ENCODE measurements around the gene SREBF2. TPM values are rescaled to one million over a fixed set of nuclear protein-coding genes. Genes with fewer than 3 reads are reported as not detected.
A peak's percentile ranks its signal among the peaks of the same experiment; 100 is the strongest.

The SREBF2 gene
- total and polyA plus RNA-seq, 2 of the 13 experiments (the other 11 are each of a cell fraction or from before 2014, with no cell fraction given) = 53.8 to 72.6 TPM

DNA sequence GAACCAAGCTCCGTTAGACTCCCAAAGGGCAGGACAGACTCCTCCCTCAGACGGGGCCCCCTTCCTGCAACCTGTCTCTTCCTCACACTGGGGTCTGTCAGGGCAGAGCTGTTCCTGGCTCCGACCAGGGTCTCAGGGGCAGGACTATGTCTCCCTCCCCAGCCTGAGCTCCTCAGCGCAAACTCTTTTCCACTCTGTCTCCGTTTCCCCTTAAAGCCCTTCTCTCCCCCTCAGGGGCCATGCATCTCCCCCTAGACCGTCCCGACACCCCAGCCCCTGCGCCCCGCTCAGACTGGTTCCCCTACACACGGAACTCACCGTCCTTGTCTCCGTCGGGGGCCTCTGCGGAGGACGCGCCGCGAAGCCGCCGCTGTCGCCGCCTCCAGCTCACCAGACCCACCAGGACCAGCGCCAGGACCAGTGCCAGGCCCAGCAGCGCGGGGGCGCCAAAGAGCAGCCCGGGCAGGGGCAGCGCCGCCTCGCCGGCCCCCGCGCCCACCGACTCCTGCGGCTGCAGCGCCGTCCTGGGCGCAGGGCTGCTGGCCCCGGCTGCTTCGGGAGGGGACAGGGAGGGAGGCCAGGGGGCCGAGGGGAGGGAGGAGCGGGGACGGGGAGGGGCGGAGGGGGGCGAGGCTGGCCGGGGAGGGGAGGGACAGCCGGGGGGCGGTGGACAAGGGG is 93.0 kb downstream of the SREBF2 start (continued):
- TF ChIP-seq, protein P1, sequence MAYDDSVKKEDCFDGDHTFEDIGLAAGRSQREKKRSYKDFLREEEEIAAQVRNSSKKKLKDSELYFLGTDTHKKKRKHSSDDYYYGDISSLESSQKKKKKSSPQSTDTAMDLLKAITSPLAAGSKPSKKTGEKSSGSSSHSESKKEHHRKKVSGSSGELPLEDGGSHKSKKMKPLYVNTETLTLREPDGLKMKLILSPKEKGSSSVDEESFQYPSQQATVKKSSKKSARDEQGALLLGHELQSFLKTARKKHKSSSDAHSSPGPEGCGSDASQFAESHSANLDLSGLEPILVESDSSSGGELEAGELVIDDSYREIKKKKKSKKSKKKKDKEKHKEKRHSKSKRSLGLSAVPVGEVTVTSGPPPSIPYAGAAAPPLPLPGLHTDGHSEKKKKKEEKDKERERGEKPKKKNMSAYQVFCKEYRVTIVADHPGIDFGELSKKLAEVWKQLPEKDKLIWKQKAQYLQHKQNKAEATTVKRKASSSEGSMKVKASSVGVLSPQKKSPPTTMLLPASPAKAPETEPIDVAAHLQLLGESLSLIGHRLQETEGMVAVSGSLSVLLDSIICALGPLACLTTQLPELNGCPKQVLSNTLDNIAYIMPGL (CRISPR knock-in tag; IDR thresholded peaks at IDR 0.05; ENCODE audit: borderline replicate concordance in 1 of 2, low read depth in 1 of 2) = peak in 1 of 2 experiments; percentile 45; a peak in 2 of 4 replicates
- TF ChIP-seq SALL2 (CRISPR knock-in tag; IDR thresholded peaks at IDR 0.05) (peak; percentile 47; the same call in 1 of the 2 replicates), ZNF230 (CRISPR knock-in tag; IDR thresholded peaks at IDR 0.05) (no peak), EZH2 (conservative IDR thresholded peaks at IDR 0.05; ENCODE audit: low read depth, low read length) (no peak), TGIF2 (CRISPR knock-in tag; IDR thresholded peaks at IDR 0.05) (no peak), ZNF362 (CRISPR knock-in tag; IDR thresholded peaks at IDR 0.05; ENCODE audit: borderline replicate concordance) (no peak), STAT6 (CRISPR knock-in tag; IDR thresholded peaks at IDR 0.05; ENCODE audit: borderline replicate concordance) (no peak), ZNF33B (CRISPR knock-in tag; IDR thresholded peaks at IDR 0.05) (0 out of 2 replicates have a peak, but pooled peaks have one; percentile 65), KDM2A (CRISPR knock-in tag; IDR thresholded peaks at IDR 0.05; ENCODE audit: borderline replicate concordance, low read depth) (peak; percentile 57; the same call in 1 of the 2 replicates), ZNF136 (CRISPR knock-in tag; IDR thresholded peaks at IDR 0.05; ENCODE audit: low read depth) (no peak), SAP130 (CRISPR knock-in tag; IDR thresholded peaks at IDR 0.05; ENCODE audit: low read depth) (peak; percentile 28; the same call in 1 of the 2 replicates), MXI1 (IDR thresholded peaks at IDR 0.05; ENCODE audit: borderline replicate concordance, low read depth, low read length) (0 out of 3 replicates have a peak, but pooled peaks have one; percentile 4)
- TF ChIP-seq, protein P2, sequence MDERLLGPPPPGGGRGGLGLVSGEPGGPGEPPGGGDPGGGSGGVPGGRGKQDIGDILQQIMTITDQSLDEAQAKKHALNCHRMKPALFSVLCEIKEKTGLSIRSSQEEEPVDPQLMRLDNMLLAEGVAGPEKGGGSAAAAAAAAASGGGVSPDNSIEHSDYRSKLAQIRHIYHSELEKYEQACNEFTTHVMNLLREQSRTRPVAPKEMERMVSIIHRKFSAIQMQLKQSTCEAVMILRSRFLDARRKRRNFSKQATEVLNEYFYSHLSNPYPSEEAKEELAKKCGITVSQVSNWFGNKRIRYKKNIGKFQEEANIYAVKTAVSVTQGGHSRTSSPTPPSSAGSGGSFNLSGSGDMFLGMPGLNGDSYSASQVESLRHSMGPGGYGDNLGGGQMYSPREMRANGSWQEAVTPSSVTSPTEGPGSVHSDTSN (CRISPR knock-in tag; IDR thresholded peaks at IDR 0.05) = no peak
- TF ChIP-seq, protein P3, sequence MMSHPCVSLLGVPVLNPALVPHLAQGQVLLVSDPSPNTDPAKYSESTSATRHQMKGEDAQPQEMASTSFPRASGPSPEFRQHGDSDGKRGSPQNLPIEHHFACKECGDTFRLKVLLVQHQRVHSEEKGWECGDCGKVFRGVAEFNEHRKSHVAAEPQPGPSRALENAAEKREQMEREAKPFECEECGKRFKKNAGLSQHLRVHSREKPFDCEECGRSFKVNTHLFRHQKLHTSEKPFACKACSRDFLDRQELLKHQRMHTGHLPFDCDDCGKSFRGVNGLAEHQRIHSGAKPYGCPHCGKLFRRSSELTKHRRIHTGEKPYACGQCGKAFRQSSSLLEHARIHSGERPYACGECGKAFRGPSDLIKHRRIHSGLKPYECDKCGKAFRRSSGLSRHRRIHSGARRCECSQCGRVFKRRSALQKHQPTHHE (CRISPR knock-in tag; IDR thresholded peaks at IDR 0.05; ENCODE audit: borderline replicate concordance) = no peak
- TF ChIP-seq, protein P4, sequence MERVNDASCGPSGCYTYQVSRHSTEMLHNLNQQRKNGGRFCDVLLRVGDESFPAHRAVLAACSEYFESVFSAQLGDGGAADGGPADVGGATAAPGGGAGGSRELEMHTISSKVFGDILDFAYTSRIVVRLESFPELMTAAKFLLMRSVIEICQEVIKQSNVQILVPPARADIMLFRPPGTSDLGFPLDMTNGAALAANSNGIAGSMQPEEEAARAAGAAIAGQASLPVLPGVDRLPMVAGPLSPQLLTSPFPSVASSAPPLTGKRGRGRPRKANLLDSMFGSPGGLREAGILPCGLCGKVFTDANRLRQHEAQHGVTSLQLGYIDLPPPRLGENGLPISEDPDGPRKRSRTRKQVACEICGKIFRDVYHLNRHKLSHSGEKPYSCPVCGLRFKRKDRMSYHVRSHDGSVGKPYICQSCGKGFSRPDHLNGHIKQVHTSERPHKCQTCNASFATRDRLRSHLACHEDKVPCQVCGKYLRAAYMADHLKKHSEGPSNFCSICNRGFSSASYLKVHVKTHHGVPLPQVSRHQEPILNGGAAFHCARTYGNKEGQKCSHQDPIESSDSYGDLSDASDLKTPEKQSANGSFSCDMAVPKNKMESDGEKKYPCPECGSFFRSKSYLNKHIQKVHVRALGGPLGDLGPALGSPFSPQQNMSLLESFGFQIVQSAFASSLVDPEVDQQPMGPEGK (CRISPR knock-in tag; IDR thresholded peaks at IDR 0.05) = peak; percentile 45

Measured in HepG2 (cell line).